Lower leg skin (tissue), 3 donors: ENCODE results near the gene MAMLD1.

ENCODE experiments used
- CTCF ChIP-seq, 3 donors: fragments of 450-650 bp; IDR thresholded peaks; one replicate each; pipeline ENCODE4 v1.5.1; 2016; ENCODE audit warnings: antibody characterized with exemption in 3 of 3, mild to moderate bottlenecking in 3 of 3, moderate library complexity in 2 of 3
- POLR2A ChIP-seq, 2 donors: fragments of 450-650 bp; IDR thresholded peaks; one replicate each; pipeline ENCODE4 v1.6.1; 2016 to 2017; ENCODE audit warnings: antibody characterized with exemption in 2 of 2, mild to moderate bottlenecking in 1 of 2, moderate library complexity in 1 of 2

- TF ChIP-seq POLR2A (IDR thresholded peaks at IDR 0.05) (no peak), CTCF (IDR thresholded peaks at IDR 0.05) (no peak)
Observed at GRCh38 chrX:150348365-150348764, 14.8 kb upstream of the MAMLD1 start.
